ENCODE data around the gene SULT2B1.

The SULT2B1 gene

GRCh38 chr19:48636859-48637448 lies 85.0 kb downstream of the SULT2B1 start, which contains the start of gene DBP:
Gene DBP (minus strand): TSS chr19:48637379. CDS start chr19:48636994, 385 bp downstream.
- no peak for DNase-seq

GRCh38 chr19:48637449-48637947 lies 85.5 kb downstream of the SULT2B1 start:
- DNase-seq, result peak; percentile 100

- DNase-seq, result peak; percentile 75 to 81
Measured at GRCh38 chr19:48637948-48638830, 86.2 kb downstream of the SULT2B1 start.

- DNase-seq, result no peak
Measured at GRCh38 chr19:48638831-48639381, 86.9 kb downstream of the SULT2B1 start.

- no peak for DNase-seq
Measured at GRCh38 chr19:48639483-48640375, 87.8 kb downstream of the SULT2B1 start.

- no peak for DNase-seq
Measured at GRCh38 chr19:48641850-48642249, 89.9 kb downstream of the SULT2B1 start.

- no peak for DNase-seq
Measured at GRCh38 chr19:48642862-48643261, 90.9 kb downstream of the SULT2B1 start.

GRCh38 chr19:48644355-48644754 lies 92.4 kb downstream of the SULT2B1 start:
- no peak for DNase-seq

- peak; percentile 65 to 70 for DNase-seq
Measured at GRCh38 chr19:48644839-48645619, 93.1 kb downstream of the SULT2B1 start.

- DNase-seq, result no peak
Measured at GRCh38 chr19:48645620-48646000, 93.6 kb downstream of the SULT2B1 start.

GRCh38 chr19:48646001-48646721 lies 94.2 kb downstream of the SULT2B1 start, which contains the start of gene CA11:
Gene CA11 (minus strand): TSS chr19:48646187. CDS start chr19:48645632, 555 bp downstream.
- DNase-seq, result peak; percentile 91 to 92

- no peak for DNase-seq
Measured at GRCh38 chr19:48646722-48647216, 94.8 kb downstream of the SULT2B1 start.

- no peak for DNase-seq
Measured at GRCh38 chr19:48648134-48648533, 96.2 kb downstream of the SULT2B1 start.
